Endodermal cell (in vitro differentiated cells): Measurements from ENCODE around the gene TNFAIP8L1. TPM values are rescaled to one million over a fixed set of nuclear protein-coding genes. Genes with fewer than 3 reads are reported as not detected.

Source experiments
- DNase-seq: peaks from one replicate; pipeline ENCODE4 v3.0.0-alpha.2; 2017
- H3K27ac ChIP-seq: 2 replicates; pipeline ENCODE4 v1.5.1; 2013; ENCODE audit warnings: mild to moderate bottlenecking, low read depth, low read length, moderate library complexity
- H3K27me3 ChIP-seq: 2 replicates; pipeline ENCODE4 v1.6.1; 2013; ENCODE audit warnings: mild to moderate bottlenecking, low read length, moderate library complexity; ENCODE audit not compliant: insufficient read depth, control insufficient read depth, poor library complexity, severe bottlenecking
- H3K36me3 ChIP-seq: 2 replicates; pipeline ENCODE4 v1.7.0; 2013; ENCODE audit warnings: mild to moderate bottlenecking, low read length, moderate library complexity; ENCODE audit not compliant: control insufficient read depth, insufficient read depth
- H3K4me1 ChIP-seq: one replicate; pipeline ENCODE4 v1.7.0; 2013; ENCODE audit warnings: low read length; ENCODE audit not compliant: control insufficient read depth, insufficient read depth
- H3K4me3 ChIP-seq: 2 replicates; pipeline ENCODE4 v1.5.1; 2013; ENCODE audit warnings: mild to moderate bottlenecking, low read length, moderate library complexity
- H3K9ac ChIP-seq: 2 replicates; pipeline ENCODE4 v1.6.1; 2013; ENCODE audit warnings: mild to moderate bottlenecking, low read length, moderate library complexity; ENCODE audit not compliant: poor library complexity, severe bottlenecking; ENCODE audit errors: extremely low read depth
- H3K9me3 ChIP-seq: 2 replicates; pipeline ENCODE4 v1.6.1; 2013; ENCODE audit warnings: mild to moderate bottlenecking, low read length, moderate library complexity; ENCODE audit not compliant: control insufficient read depth
- H3K27ac Mint-ChIP-seq: 2 replicates; pipeline ENCODE4 v1.8.0; 2020; ENCODE audit warnings: mixed read lengths
- H3K27me3 Mint-ChIP-seq: 2 replicates; pipeline ENCODE4 v1.8.0; 2021; ENCODE audit warnings: mild to moderate bottlenecking, mixed read lengths; ENCODE audit not compliant: insufficient read depth
- H3K36me3 Mint-ChIP-seq: 2 replicates; pipeline ENCODE4 v1.8.0; 2020; ENCODE audit warnings: low read depth, mixed read lengths
- H3K4me1 Mint-ChIP-seq: 2 replicates; pipeline ENCODE4 v1.8.0; 2020; ENCODE audit warnings: mixed read lengths
- H3K4me3 Mint-ChIP-seq: 2 replicates; pipeline ENCODE4 v1.8.0; 2020; ENCODE audit warnings: mild to moderate bottlenecking, moderate library complexity, mixed read lengths
- H3K9me3 Mint-ChIP-seq: 2 replicates; pipeline ENCODE4 v1.8.0; 2020; ENCODE audit warnings: mild to moderate bottlenecking, mixed read lengths
- WGBS, 2 experiments: methylation state at CpG; one replicate each; pipeline versions ENCODE4 v1.1.5 to v1.1.7; 2013; ENCODE audit warnings: missing lambda C conversion rate in 2 of 2, mixed read lengths in 1 of 2; ENCODE audit not compliant: insufficient coverage in 1 of 2, insufficient read length in 1 of 2; 5-methylcytosine and 5-hydroxymethylcytosine counted together
- total RNA-seq, 2 donors: library from RNA; stranded (reverse); fragmentation: NEBNext Ultra II Directional in 1 of 2; extraction: Animal tissue kit (Norgen Biotek cat#: 25700) in 1 of 2; gene quantifications; 2 replicates in 1 of 2; 3 replicates in 1 of 2; pipeline ENCODE4 v1.2.1, GENCODE V29; 2021
- TF ChIP-seq, protein P1 (sequence below): fragments of 200-600 bp; sonication (generic); conservative IDR thresholded peaks from 2 replicates; pipeline ENCODE4 v1.5.0; 2021; ENCODE audit warnings: antibody characterized with exemption, mild to moderate bottlenecking

Gene TNFAIP8L1
- total RNA-seq, 2 donors from 2014 or later = 18.1 to 25.5 TPM

DNA sequence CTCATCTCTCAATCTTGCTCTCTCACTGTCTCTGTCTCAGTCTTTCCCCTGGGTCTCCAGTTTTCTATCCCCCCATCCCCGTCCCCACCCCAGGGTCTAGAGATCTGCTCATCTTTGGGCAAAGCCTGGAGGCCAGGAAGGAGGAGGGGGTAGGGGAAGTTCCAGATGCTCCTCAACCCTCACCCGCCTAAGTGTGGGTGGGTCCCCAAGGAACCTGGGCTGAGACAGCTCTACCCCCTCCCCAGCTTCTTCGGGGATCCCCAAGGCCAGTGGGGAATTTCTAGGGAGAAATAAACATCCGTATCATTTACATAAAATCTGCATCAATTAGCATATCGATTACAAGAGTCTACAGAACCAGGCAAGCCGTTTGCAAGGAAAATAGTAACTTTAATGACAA lies 48.0 kb upstream of the TNFAIP8L1 start:
- Histone ChIP-seq H3K4me1 (no peaks in the 10 kb centered on the region), H3K36me3 (no peaks in the 10 kb centered on the region), H3K27ac (no peak overlapping the region), H3K4me3 (no peak overlapping the region), H3K9me3 (no peaks in the 10 kb centered on the region), H3K9ac (no peak overlapping the region), H3K27me3 (no peaks in the 10 kb centered on the region)
- H3K27ac Mint-ChIP-seq = no peak overlapping the region
- no peaks in the 10 kb centered on the region for H3K4me1 Mint-ChIP-seq
- 71 to 76% methylated on average over 2 to 5 of the region's 6 CpGs for WGBS, 2 experiments
- no peaks in the 10 kb centered on the region for H3K36me3 Mint-ChIP-seq
- no peaks in the 10 kb centered on the region for H3K9me3 Mint-ChIP-seq
- no peak for DNase-seq
- peaks cover 19% of the 10 kb centered on the region for H3K27me3 Mint-ChIP-seq
- TF ChIP-seq, protein P1, sequence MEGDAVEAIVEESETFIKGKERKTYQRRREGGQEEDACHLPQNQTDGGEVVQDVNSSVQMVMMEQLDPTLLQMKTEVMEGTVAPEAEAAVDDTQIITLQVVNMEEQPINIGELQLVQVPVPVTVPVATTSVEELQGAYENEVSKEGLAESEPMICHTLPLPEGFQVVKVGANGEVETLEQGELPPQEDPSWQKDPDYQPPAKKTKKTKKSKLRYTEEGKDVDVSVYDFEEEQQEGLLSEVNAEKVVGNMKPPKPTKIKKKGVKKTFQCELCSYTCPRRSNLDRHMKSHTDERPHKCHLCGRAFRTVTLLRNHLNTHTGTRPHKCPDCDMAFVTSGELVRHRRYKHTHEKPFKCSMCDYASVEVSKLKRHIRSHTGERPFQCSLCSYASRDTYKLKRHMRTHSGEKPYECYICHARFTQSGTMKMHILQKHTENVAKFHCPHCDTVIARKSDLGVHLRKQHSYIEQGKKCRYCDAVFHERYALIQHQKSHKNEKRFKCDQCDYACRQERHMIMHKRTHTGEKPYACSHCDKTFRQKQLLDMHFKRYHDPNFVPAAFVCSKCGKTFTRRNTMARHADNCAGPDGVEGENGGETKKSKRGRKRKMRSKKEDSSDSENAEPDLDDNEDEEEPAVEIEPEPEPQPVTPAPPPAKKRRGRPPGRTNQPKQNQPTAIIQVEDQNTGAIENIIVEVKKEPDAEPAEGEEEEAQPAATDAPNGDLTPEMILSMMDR = no peak
- no peak overlapping the region for H3K4me3 Mint-ChIP-seq

DNA sequence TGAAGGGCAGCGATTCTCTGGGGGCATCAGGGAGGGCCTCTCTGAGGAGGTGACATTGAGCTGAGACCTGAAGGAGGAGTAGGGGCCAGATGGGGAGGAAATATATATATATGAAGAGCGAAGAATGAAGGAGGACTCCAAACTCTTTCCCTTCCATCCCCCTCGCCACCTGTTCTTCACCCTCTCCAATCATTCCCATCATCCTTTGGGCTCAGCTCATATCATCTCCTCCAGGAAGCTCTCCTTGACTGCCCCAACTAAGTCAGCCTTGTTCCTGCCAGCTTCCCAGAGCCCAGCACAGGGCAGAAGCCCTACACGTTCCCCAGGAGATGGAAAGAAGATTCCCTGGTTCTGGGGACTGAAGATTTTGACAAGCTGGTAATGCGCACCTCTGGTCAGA lies 46.9 kb upstream of the TNFAIP8L1 start:
- no peaks in the 10 kb centered on the region for H3K4me1 Mint-ChIP-seq
- no peak for DNase-seq
- H3K36me3 Mint-ChIP-seq = no peaks in the 10 kb centered on the region
- Histone ChIP-seq H3K36me3 (no peaks in the 10 kb centered on the region), H3K9me3 (no peaks in the 10 kb centered on the region), H3K4me1 (no peaks in the 10 kb centered on the region), H3K27me3 (peaks cover 10% of the 10 kb centered on the region), H3K4me3 (no peak overlapping the region), H3K27ac (no peak overlapping the region), H3K9ac (no peak overlapping the region)
- no peaks in the 10 kb centered on the region for H3K9me3 Mint-ChIP-seq
- no peak overlapping the region for H3K27ac Mint-ChIP-seq
- 68 to 89% methylated on average over 2 to 4 of the region's 5 CpGs for WGBS, 2 experiments
- peaks cover 28% of the 10 kb centered on the region for H3K27me3 Mint-ChIP-seq
- no peak overlapping the region for H3K4me3 Mint-ChIP-seq
- TF ChIP-seq, protein P1 = no peak

DNA sequence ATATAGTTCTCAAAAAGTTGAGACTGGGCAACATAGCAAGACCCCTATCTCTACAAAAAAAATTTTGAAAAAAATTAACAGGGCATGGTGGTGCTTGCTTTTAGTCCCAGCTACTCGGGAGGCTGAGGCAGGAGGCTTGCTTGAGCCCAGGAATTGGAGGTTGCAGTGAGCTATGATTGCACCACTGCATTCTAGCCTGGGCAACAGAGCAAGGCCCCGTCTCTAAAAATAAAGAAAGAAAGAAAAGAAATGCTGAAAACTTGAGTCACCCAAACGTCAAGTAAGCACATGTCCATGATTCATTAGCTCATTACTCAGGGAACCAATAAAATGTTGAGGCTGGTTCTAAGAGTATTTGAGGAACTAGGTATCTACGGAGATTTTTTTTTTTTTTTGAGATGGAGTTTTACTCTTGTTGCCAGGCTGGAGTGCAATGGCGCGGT lies 45.9 kb upstream of the TNFAIP8L1 start:
- no peak overlapping the region for H3K9ac ChIP-seq
- H3K9me3 Mint-ChIP-seq = no peaks in the 10 kb centered on the region
- WGBS, 2 experiments = 86 to 90% methylated on average over 6 of the region's 6 CpGs

More for the DNA sequence above, 45.9 kb upstream of the TNFAIP8L1 start:
- Mint-ChIP-seq H3K27me3 (peaks cover 32% of the 10 kb centered on the region), H3K36me3 (no peaks in the 10 kb centered on the region), H3K4me3 (no peak overlapping the region), H3K27ac (no peak overlapping the region), H3K4me1 (no peaks in the 10 kb centered on the region)
- no peaks in the 10 kb centered on the region for H3K9me3 ChIP-seq
- DNase-seq = no peak
- peaks cover 16% of the 10 kb centered on the region for H3K27me3 ChIP-seq
- H3K4me3 ChIP-seq = no peak overlapping the region
- no peaks in the 10 kb centered on the region for H3K36me3 ChIP-seq
- H3K4me1 ChIP-seq = no peaks in the 10 kb centered on the region
- H3K27ac ChIP-seq = no peak overlapping the region
- TF ChIP-seq, protein P1 = no peak
